Large intestine (tissue), 12 donors: ENCODE data around the gene CXorf66. TPM values are rescaled to one million over a fixed set of nuclear protein-coding genes. Genes with fewer than 3 reads are reported as not detected.
"Not testable (repeated sequence)": the region's sequence is repeated elsewhere in the genome, so short reads cannot be mapped to it uniquely, and the experiment has no call there.

Source experiments
- DNase-seq, 2 donors: peaks; one replicate each; pipeline versions ENCODE4 v3.0.0 to v3.0.0-alpha.2; 2013
- H3K27ac ChIP-seq: one replicate; pipeline ENCODE4 v1.5.1; 2013; ENCODE audit warnings: low read length
- H3K27me3 ChIP-seq: 2 replicates; pipeline ENCODE4 v1.6.1; 2013; ENCODE audit warnings: low read length; ENCODE audit not compliant: control insufficient read depth, insufficient read depth
- H3K36me3 ChIP-seq: 2 replicates; pipeline ENCODE4 v1.6.1; 2013; ENCODE audit warnings: low read length; ENCODE audit not compliant: control insufficient read depth, insufficient read depth
- H3K4me1 ChIP-seq: one replicate; pipeline ENCODE4 v1.6.1; 2013; ENCODE audit warnings: low read length; ENCODE audit not compliant: control insufficient read depth, insufficient read depth
- H3K4me3 ChIP-seq: one replicate; pipeline ENCODE4 v1.5.1; 2013; ENCODE audit warnings: low read length
- H3K9me3 ChIP-seq: one replicate; pipeline ENCODE4 v1.6.1; 2013; ENCODE audit warnings: mild to moderate bottlenecking, low read depth, low read length, moderate library complexity; ENCODE audit not compliant: control insufficient read depth
- whole genome bisulfite sequencing: methylation state at CpG from one replicate; pipeline ENCODE4 v1.1.5; 2013; ENCODE audit warnings: low lambda C conversion rate; ENCODE audit not compliant: insufficient coverage; 5-methylcytosine and 5-hydroxymethylcytosine counted together
- long read RNA-seq, 11 donors: transcript quantifications; one replicate each; lab custom pipeline, GENCODE V29; 2026
- polyA plus RNA-seq: library from polyadenylated mRNA; unstranded; fragments of 120-200 nt; gene quantifications from one replicate; pipeline ENCODE4 v1.2.1, GENCODE V29; 2013

CXorf66 gene
- polyA plus RNA-seq: not detected
- long read RNA-seq, donor 1: 0 reads
- long read RNA-seq, donor 2: 0 reads
- long read RNA-seq, donor 3: 0 reads
- long read RNA-seq, donor 4: 0 reads
- long read RNA-seq, donor 5: 0 reads
- long read RNA-seq, donor 6: 0 reads
- long read RNA-seq, donor 7: 0 reads
- long read RNA-seq, donor 8: 0 reads
- long read RNA-seq, donor 9: 0 reads
- long read RNA-seq, donor 10: 0 reads
- long read RNA-seq, donor 11: 0 reads

- no peak within 1 kb of the TSS for H3K4me3 ChIP-seq
- DNase-seq: no peak
- no peak within 1 kb of the TSS for H3K27ac ChIP-seq
- H3K36me3 ChIP-seq: no peaks in the 10 kb centered on the region
- WGBS: no CpG with 5 or more reads among the region's 7 CpGs
- no peaks in the 10 kb centered on the region for H3K9me3 ChIP-seq
- H3K4me1 ChIP-seq: no peaks in the 10 kb centered on the region
- H3K27me3 ChIP-seq: no peaks in the 10 kb centered on the region
Observed at GRCh38 chrX:139965421-139965820, at the start of gene CXorf66. Gene CXorf66, minus strand, starts transcription at chrX:139965521. Its CDS starts 25 bp downstream, at chrX:139965496.

- no peaks in the 10 kb centered on the region for H3K4me1 ChIP-seq
- no peak overlapping the region for H3K27ac ChIP-seq
- no CpG with 5 or more reads among the region's 3 CpGs for WGBS
- no peaks in the 10 kb centered on the region for H3K9me3 ChIP-seq
- DNase-seq: no peak
- H3K36me3 ChIP-seq: no peaks in the 10 kb centered on the region
- no peaks in the 10 kb centered on the region for H3K27me3 ChIP-seq
- no peak overlapping the region for H3K4me3 ChIP-seq
Observed at GRCh38 chrX:139982856-139983255, 17.5 kb upstream of the CXorf66 start.

- H3K4me3 ChIP-seq: no peak overlapping the region
- no peaks in the 10 kb centered on the region for H3K36me3 ChIP-seq
- peak in 1 of 2 donors; percentile 50 for DNase-seq
- H3K9me3 ChIP-seq: no peaks in the 10 kb centered on the region
- no CpG with 5 or more reads among the region's 3 CpGs for WGBS
- peak overlapping the region; percentile 38 for H3K27ac ChIP-seq
- no peaks in the 10 kb centered on the region for H3K4me1 ChIP-seq
- H3K27me3 ChIP-seq: no peaks in the 10 kb centered on the region
Observed at GRCh38 chrX:139974471-139974870, 9.2 kb upstream of the CXorf66 start.

GRCh38 chrX:139972629-139973624 is 7.6 kb upstream of the CXorf66 start:
- Histone ChIP-seq H3K27me3 (no peaks in the 10 kb centered on the region), H3K4me1 (no peaks in the 10 kb centered on the region), H3K4me3 (no peak overlapping the region), H3K9me3 (no peaks in the 10 kb centered on the region), H3K27ac (peak overlapping the region; percentile 53), H3K36me3 (no peaks in the 10 kb centered on the region)
- WGBS: no CpG with 5 or more reads among the region's 6 CpGs
- DNase-seq: peak; percentile 57 to 74

GRCh38 chrX:139972113-139972512 is 6.8 kb upstream of the CXorf66 start:
- H3K4me3 ChIP-seq: no peak overlapping the region
- WGBS: no CpG with 5 or more reads among the region's 5 CpGs
- no peak overlapping the region for H3K27ac ChIP-seq
- H3K9me3 ChIP-seq: no peaks in the 10 kb centered on the region
- no peaks in the 10 kb centered on the region for H3K27me3 ChIP-seq
- DNase-seq: no peak
- H3K36me3 ChIP-seq: no peaks in the 10 kb centered on the region
- no peaks in the 10 kb centered on the region for H3K4me1 ChIP-seq

- H3K9me3 ChIP-seq: no peaks in the 10 kb centered on the region
- DNase-seq: no peak
- no peak overlapping the region for H3K27ac ChIP-seq
- no peaks in the 10 kb centered on the region for H3K36me3 ChIP-seq
- H3K4me3 ChIP-seq: peak overlapping the region; percentile 1
- WGBS: 80% methylated on average over 1 of the region's 10 CpGs
- no peaks in the 10 kb centered on the region for H3K27me3 ChIP-seq
- no peaks in the 10 kb centered on the region for H3K4me1 ChIP-seq
Observed at GRCh38 chrX:139971394-139971749, 6.1 kb upstream of the CXorf66 start.

GRCh38 chrX:139969286-139969685 is 4.0 kb upstream of the CXorf66 start:
- no peak overlapping the region for H3K27ac ChIP-seq
- whole genome bisulfite sequencing: no CpG with 5 or more reads among the region's 2 CpGs
- no peaks in the 10 kb centered on the region for H3K36me3 ChIP-seq
- H3K4me3 ChIP-seq: no peak overlapping the region
- H3K27me3 ChIP-seq: no peaks in the 10 kb centered on the region
- DNase-seq: no peak
- no peaks in the 10 kb centered on the region for H3K9me3 ChIP-seq
- H3K4me1 ChIP-seq: no peaks in the 10 kb centered on the region

- no peak overlapping the region for H3K27ac ChIP-seq
- H3K27me3 ChIP-seq: no peaks in the 10 kb centered on the region
- H3K4me3 ChIP-seq: no peak overlapping the region
- H3K9me3 ChIP-seq: no peaks in the 10 kb centered on the region
- DNase-seq: no peak
- H3K4me1 ChIP-seq: no peaks in the 10 kb centered on the region
- H3K36me3 ChIP-seq: no peaks in the 10 kb centered on the region
- 100% methylated on average over 1 of the region's 3 CpGs for WGBS
Observed at GRCh38 chrX:139967750-139968149, 2.4 kb upstream of the CXorf66 start.

GRCh38 chrX:139967300-139967699 is 2.0 kb upstream of the CXorf66 start:
- no peaks in the 10 kb centered on the region for H3K4me1 ChIP-seq
- H3K36me3 ChIP-seq: no peaks in the 10 kb centered on the region
- no peak for DNase-seq
- WGBS: no CpG with 5 or more reads among the region's 4 CpGs
- no peak overlapping the region for H3K27ac ChIP-seq
- H3K4me3 ChIP-seq: no peak overlapping the region
- H3K9me3 ChIP-seq: no peaks in the 10 kb centered on the region
- H3K27me3 ChIP-seq: no peaks in the 10 kb centered on the region

GRCh38 chrX:139966159-139966558 is 838 bp upstream of the CXorf66 start:
- not testable (repeated sequence) for H3K27me3 ChIP-seq

More at GRCh38 chrX:139966159-139966558, 838 bp upstream of the CXorf66 start:
- DNase-seq, H3K27ac ChIP-seq, H3K4me3 ChIP-seq, H3K4me1 ChIP-seq, H3K9me3 ChIP-seq, H3K36me3 ChIP-seq: not testable (repeated sequence)
- WGBS: no CpG with 5 or more reads among the region's 3 CpGs
